DND-41 (cell line): Measurements from ENCODE around the gene SFT2D1.

ENCODE experiments used
- CTCF ChIP-seq: IDR thresholded peaks from 2 replicates; pipeline ENCODE4 v1.5.1; 2012; ENCODE audit warnings: borderline replicate concordance, low read length, moderate library complexity, mild to moderate bottlenecking; ENCODE audit not compliant: poor library complexity, severe bottlenecking; ENCODE audit errors: extremely low read depth
- EZH2 ChIP-seq: IDR thresholded peaks from 3 replicates; pipeline ENCODE4 v1.6.1; 2012; ENCODE audit warnings: borderline replicate concordance, low read depth, mild to moderate bottlenecking, moderate library complexity, low read length, inconsistent platforms; ENCODE audit not compliant: severe bottlenecking

- no peak for TF ChIP-seq CTCF
- TF ChIP-seq EZH2: no peak
Observed at GRCh38 chr6:166365806-166366205, 23.5 kb upstream of the SFT2D1 start.
